ENCODE data around the gene BTG1.

DNA sequence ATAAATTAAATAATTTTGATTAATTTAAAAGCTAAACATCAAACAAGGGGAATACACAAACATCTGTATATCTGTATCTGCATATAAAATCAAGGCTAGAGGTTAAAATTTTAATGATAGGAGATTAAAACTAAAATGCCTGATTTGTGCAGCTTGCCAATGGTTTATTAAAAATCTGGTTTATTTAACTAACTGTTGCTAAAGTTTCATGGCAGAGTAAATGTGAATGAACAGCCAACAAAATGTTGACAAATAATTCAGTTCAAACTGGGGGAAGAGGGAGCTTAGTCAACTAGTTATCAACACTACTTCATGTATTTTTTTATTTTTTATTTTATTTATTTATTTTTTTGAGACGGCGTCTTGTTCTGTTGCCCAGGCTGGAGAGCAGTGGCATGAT lies 43.0 kb downstream of the BTG1 start:
- TF ChIP-seq, protein P1, sequence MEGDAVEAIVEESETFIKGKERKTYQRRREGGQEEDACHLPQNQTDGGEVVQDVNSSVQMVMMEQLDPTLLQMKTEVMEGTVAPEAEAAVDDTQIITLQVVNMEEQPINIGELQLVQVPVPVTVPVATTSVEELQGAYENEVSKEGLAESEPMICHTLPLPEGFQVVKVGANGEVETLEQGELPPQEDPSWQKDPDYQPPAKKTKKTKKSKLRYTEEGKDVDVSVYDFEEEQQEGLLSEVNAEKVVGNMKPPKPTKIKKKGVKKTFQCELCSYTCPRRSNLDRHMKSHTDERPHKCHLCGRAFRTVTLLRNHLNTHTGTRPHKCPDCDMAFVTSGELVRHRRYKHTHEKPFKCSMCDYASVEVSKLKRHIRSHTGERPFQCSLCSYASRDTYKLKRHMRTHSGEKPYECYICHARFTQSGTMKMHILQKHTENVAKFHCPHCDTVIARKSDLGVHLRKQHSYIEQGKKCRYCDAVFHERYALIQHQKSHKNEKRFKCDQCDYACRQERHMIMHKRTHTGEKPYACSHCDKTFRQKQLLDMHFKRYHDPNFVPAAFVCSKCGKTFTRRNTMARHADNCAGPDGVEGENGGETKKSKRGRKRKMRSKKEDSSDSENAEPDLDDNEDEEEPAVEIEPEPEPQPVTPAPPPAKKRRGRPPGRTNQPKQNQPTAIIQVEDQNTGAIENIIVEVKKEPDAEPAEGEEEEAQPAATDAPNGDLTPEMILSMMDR (IDR thresholded peaks at IDR 0.05; ENCODE audit: low read length): no peak
- TF ChIP-seq EZH2 (IDR thresholded peaks at IDR 0.05; ENCODE audit: borderline replicate concordance, low read length): no peak
